ENCODE data around the gene LAMA2.

- TF ChIP-seq CTCF (IDR thresholded peaks at IDR 0.05; ENCODE audit: low read length) (no peak), EZH2 (IDR thresholded peaks at IDR 0.05; ENCODE audit: borderline replicate concordance, low read length) (no peak)
Measured at GRCh38 chr6:129183187-129183591, 300.3 kb downstream of the LAMA2 start.
